GM21515 (cell line): ENCODE results near the gene MYL7.

Experiments
- ATAC-seq: cut with Tn5 transposase; IDR thresholded peaks from one replicate; pipeline ENCODE4 v1.9.1; 2021; ENCODE audit not compliant: unreplicated experiment

Gene MYL7

DNA sequence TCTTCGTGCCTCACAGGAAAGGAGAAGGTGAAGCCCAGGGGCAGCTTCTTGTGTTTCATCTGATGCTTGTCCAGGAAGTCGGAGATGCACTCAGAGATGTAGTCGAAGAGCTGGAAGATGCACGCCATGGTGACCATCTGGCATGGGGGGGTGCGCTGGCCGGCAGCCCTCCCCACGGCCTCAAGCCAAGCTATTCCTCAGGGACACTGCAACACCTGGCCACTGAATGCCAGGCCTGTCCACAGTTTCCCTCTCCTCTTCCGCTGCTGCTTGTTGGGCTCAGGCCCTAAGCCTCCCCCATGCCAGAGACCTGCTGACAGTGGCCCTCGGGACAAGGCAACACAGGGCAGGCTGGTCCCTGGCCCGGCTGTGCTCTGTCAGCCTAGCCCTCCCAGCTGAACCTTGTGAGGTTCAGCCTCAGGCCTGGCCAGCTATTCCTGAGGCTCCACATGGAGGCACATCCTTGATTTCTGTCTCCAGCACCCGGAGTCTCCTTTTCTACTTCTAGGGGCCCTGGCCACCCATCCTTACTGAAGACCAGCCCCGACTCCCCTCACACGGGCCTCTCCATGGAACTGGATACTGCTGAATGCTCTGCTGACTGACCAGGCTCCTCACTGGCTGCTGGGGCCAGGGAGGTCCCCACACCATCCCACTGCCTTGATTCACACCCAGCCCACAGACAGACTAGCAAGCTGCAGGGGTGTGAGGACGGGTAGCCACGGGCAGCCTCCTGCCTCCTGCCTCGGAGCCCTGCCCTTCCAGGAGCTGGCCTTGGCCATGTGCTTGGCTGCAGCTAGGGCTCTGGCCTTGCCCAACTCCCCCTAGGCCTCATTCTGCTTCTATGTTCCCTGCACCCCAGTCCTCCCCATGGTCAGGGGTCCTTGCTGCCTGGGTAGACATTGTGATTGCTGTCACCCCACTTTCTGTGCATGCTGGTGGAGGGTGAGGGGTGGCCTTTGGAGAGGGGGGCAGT is 10.1 kb upstream of the MYL7 start:
- no peak for ATAC-seq

DNA sequence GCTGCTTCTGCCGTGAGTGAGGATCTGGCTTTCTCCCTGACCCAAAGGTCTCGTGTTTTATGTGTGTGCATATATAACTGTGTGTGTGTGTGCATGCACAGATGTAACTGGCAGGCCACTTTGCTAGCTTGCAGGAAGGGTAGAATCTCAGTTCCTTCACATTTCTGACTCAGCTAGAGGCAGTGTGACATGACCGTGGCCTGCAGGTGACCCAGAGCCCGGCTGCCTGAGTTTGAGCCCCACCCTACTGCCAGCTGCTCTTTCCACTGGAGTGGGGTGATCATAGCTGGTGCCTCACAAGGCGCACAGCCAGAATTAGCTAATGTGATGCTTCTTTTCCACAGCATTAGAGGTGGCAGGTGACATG is 9.3 kb upstream of the MYL7 start:
- no peak for ATAC-seq

DNA sequence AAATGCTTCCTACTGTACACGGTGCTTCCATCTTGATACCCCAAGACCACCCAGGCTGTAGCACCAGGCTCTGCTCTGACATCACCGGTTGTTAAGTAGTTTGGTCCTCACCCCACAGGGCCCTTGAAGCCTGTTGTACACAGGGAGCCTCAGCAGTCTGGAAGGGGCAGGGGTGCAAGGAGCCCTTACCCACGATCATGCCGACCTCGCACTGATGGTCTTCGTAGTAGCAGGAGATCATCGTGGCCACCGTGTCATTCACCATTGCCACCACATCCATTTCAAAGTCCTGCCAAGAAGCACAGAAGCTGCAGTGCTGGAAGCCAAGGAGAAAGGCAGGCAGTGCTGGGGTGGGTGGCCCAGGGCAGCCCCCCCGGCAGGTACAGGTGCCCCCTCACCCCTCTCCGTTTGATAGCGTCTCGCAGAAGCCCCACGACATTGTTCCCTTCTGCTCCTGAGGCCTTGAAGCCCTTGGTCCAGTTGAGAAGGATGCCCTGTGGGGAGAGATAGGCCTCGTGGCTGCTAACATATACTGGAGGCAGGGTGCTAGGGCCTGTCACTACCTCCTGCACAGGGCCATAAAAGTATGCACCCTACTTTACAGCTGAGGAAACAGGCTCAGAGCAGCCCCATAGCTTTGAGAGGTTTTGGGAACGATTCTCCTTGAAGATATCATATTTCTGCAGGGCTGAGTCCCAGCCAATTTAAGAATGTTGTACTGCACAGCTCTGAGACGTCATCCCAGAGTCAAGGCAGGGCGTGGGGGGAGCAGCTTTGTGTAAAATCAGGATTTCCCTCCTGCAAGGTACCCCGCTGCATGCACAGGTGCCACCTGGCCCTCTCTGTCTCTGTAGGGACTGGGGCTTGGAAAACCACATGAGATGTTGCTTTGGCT is 8.7 kb upstream of the MYL7 start:
- no peak for ATAC-seq

DNA sequence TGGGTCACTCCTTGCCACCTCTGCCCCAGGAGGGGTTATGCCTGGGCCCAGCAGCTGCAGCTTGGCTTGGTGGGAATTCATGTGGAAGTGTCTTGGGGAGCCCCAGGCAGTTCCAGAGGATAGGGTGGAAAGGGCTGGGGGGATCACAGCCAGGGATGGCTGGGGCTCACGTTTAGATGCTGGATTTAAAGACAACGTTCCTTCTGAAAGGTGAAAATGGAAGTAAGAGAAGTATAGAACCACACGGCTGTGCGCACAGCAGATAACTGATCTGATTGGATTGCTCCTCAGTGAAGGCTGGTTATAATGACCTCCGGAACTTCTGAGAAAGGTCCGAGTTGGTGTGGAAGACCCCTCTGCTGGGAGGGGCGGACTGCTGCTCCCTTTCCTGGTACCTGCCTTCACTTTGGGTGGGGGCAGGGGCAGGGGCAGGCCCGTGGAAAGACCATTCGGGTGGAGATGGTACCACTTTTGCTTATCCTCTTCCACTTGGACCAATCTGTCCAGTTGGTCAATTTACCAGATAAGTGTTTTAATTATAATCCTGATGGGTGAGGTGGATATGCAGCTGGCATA is 7.9 kb upstream of the MYL7 start:
- ATAC-seq: no peak

DNA sequence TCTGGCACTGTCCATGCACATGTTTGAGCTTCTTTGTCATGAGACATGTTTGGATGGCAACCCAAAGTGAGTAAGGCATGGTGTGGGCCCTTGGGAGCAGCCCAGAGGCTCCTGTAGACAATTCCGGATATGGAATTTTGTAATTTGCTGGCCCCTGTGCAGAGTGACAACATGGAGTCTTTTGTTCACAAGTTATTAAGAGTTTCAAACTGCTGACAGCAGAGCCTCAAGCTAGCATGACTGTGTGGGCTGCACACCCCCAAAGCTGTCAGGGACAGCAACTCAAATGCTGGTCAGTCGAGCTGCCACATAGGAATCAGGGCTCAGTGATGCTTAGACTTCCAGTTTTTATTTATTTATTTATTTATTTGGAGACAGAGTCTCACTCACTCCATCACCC is 7.0 kb upstream of the MYL7 start:
- no peak for ATAC-seq

DNA sequence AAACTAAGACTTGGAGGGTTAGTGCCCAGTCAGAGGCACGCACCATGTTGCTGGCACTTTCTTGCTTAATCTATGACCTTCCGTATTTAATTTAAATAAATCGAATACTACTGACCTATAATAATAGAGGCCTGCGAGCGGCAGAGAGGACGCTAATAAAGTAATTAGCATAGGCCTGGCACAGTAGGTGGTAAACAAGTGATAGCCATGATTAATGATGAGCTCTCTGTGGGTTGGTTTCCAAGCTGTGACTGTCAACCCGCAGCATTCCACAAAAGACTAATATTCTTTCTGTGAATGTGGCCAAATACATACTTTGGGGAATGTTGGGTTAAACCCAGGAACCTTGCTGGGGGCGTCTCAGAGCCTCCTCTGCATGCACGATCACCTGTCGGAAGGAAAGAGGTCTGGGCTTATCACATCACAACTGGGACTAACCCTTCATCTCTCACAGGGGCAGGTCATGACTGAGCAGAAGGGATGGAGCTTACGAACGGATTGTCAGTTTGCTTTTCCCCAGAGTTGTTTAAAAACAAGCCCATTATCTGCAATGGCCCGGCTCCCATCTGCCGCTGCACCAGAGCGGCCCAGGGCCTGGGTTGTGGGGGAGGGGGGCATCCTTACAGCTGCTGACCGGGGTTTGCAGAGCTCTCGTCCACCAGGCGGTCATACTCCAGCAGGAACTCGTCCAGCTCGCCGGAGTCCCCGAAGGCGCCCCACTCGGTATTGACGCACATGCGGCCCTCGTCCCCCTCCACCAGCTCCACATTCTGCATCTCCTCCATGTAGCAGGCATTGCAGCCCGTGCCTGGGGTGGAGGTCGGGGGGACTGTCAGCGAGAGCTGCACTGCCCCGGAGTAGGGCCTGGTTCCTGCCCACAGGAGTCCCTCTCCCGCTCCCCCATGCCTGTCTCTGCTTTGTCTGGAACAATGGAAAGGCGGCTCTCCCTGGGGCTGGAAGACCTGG is 6.2 kb upstream of the MYL7 start:
- ATAC-seq: no peak

DNA sequence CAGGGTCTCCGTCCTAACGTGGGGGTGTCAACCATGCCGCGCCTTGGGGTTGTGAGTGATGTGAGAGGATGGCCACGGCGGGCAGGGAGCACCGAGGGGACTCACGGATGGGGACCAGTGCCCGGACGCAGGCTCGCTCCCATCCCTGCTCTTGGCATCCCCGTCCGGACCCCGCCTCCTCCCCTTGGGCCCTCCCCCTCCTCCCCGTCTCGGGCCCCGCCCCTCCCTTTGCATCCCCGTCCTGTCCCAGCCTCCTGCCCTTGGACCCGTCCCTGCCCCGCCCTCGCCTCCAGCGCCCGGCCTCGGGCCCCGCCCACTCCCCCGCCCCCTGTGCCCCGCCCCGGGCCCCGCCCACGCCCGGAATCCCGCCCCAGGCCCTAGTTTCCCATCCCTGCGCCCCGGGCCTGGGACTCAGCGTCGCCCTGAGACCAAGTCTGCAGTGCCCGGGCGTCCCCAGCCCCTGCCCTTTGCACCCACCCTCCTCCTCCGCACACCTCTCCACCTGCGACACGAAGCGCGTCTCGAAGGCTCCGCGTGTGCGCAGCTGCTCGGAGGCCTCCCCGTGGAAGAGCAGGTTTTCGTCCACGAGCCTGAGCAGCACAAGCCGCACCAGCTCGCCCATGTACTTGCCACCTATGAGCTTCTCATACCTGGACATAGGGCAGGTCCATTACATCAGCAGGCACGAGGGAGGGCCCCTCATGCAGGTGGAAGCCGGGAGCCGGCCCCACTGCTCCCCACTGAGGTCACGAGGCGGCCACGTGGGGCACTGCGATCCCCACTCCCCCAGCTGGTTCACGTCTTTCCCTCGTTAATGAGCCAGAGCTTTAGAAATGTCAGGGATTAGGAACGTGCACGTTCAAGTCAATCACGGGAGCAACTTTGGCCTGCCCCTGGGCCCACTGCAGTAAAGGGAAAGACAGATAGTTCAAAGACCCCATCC is 5.1 kb upstream of the MYL7 start:
- no peak for ATAC-seq

DNA sequence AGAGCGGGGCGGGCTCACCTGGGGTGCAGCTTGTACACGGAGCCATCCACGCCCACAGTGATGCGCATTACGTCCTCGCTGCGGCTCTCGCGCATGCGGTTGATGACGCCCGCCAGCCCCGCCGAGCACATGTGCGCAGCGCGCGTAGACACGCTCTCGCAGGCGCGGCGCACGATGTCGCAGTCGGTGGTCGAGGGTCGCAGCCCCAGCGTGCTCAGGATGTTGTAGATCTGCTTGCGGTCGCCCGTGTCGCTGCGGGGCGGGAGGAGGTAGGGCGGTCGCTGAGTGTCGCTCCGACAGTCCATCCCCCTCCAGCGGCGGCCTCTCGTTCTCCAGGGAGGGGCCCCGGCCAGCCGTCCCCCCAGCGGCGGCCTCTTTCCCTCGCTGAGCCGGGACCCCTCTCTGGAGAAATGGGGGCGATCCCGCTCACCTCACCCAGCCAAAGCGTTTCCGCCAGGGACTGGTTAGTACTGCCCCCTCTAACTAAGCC is 4.4 kb upstream of the MYL7 start:
- ATAC-seq: no peak

DNA sequence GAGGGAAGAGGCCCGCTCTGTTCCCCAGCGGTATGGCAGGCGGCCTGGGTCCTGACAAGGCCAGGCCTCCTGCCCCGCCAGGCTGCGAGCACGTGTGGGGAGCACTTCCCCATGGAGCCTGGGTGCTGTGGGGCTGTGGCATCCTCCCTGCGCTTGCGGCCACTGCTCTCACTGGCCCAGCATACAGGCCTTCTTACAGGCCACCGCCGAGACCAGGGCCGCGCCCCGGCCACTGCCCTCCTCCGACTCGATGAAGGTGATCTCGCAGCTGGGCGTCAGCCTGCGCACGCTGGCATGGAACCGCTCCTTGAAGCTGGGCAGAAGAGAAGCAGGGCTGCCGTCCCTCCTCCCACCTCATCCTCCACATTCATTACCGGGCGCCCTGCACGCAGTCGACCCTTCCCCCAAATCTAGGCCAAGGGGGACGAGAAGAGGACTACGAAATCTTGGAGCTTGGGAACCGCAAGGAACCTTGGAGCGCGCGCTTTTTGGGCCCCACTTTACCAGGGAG is 3.9 kb upstream of the MYL7 start:
- ATAC-seq: no peak

DNA sequence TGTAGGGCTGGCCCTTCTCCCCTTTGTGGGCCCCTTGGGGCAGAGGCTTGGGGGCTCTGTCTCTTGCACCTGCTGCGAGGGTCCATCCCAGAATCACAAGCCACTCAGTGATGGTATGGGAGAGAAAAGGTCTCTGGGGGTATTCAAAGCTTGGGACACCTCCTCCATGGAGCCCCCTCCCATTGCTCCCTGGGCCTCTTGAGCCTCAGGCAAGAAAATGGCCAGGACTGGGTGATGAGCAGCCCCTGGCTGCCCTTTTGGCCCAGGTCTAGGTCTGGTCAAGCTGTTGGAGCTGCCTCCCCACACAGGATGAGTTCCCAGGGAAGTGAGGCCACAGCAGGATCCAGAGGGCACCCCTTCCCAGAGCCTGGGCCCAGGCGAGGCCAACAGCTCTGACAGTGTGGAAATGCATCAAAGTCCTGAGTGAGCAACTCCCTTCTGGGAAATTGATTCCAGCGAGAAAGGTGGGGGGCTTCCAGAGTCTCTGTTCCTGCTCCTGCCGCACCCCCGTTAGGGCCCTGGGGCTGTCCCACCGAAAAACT is 3.4 kb upstream of the MYL7 start:
- no peak for ATAC-seq

DNA sequence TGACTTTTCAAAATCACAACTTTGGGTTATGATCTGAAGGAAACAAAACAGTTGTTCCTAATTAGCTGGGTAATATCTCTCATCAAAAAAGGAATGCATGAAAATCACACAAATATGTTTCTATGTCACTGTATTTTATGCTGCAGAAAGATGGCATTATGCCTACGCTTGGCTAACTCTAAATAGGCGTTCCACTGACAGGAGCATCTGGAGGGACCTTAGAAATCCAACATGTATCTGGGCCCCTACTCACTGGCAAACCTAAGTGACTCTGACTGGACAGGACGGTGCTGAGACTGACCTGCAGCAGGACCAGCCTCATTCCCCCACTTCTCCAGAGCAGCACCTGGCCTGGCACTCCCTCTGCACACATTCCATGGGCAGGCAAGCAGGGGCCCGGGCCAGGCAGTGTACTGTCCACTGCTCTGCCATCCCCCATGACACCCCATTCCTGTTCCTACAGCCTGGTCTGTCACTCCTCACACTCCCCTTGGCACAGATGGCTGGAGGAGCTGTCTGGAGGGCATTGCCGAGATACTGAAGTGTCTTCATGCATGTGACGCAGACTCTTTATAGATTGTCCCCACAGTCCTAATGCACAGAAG is 2.6 kb upstream of the MYL7 start:
- no peak for ATAC-seq

DNA sequence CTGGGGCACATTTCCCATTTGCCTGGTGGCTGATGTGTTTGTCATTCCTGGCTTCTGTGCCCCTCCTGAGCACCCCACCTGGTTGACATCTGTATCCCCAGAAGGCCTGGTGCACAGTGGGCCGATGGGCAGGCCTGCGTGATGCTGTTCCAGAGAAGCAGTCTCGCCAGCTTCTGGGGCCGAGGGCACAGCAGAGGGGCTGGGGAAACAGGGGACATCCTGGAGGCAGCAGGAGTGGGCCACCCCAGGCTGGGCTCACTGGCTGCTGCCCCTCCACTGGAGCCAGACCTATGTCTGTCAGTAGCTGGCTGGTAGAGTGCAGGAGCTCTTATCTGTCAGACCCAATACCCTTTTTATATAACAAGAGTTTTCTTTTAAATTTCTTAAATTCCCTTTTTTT is 896 bp upstream of the MYL7 start:
- no peak for ATAC-seq

DNA sequence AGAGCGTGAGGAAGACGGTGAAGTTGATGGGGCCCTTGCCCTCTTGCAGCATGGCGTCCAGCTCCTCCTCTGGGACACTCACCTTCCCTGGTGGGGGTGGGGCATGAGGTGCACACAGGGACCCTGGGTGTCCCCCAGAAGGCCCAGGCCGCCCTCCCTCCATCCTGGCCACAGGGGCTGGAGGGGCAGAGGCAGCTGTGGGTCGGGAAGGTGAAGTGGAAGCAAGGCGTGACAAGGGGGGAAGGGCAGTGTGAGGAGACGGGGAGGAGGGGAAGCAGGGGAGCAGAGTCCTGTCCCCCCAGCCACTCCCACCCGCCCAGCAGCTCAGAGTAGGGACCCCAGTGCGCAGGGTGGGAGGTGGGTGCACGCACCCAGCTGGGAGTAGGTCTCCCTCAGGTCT is 791 bp downstream of the MYL7 start:
- no peak for ATAC-seq

DNA sequence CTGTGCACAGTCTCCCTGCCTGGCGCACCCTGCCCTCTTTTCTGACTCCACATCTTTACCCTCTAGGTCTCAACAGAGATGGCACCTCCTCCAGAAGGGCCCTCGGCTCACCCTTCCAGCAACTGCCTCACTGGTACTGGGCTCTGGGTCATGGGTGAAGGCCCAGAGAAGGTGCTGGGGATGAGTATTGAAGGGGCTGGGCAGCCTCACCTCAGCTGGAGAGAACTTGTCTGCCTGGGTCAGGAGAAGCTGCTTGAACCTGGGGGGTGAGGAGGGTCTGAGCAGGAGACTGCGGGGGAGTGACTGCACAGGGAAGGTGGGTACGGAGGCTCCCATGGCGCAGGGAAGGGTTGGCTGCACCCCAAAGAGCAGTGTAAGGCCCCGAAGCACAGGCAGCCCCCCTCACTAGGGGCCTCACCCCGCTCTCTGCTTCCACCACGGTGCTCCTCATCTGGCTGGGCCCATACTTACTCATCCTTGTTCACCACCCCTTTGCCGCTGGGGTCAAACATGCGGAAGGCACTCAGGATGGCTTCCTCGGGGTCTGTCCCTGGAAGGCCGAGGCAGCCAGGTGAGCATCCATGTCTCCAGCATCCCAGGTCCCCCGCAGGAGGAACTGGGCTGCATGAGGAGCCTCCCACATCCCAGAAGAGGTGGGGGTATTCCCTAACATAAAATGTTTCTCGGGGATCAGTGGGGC is 1.7 kb downstream of the MYL7 start:
- no peak for ATAC-seq

DNA sequence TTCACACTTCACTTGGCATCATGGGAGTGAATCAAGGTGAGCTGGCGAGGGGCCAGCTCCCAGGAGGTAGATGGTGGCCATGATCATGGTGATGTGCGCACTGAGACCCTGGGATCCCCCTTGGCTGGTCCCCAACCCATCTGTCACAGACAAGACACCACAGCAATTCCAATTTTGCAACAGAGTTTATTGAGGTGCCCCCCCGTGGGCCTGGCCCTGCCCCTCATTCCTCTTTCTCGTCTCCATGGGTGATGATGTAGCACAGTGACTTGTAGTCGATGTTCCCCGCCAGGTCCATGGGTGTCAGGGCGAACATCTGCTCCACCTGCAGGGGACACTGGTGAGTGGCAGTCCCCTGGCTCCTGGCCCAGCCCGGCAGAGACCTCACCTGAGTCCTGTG is 2.4 kb downstream of the MYL7 start:
- no peak for ATAC-seq

DNA sequence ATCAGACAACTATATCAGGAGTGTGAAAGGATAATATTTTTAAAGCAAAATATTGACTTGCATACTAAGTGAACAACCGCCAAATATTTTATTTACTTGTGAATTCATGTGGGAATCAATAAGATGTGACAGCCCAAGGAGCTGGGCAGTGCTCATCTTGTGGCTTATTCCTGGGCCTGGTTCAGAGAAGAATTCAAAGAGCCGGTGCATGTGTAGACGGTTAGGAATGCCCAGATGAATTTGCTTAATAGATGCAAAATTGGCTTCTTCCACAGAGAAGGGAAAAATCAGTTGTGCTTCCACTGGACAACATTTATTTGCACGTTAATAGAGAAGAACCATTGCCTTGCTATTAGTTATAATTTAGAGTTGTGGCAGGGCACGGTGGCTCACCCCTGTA is 4.4 kb downstream of the MYL7 start:
- ATAC-seq: no peak

DNA sequence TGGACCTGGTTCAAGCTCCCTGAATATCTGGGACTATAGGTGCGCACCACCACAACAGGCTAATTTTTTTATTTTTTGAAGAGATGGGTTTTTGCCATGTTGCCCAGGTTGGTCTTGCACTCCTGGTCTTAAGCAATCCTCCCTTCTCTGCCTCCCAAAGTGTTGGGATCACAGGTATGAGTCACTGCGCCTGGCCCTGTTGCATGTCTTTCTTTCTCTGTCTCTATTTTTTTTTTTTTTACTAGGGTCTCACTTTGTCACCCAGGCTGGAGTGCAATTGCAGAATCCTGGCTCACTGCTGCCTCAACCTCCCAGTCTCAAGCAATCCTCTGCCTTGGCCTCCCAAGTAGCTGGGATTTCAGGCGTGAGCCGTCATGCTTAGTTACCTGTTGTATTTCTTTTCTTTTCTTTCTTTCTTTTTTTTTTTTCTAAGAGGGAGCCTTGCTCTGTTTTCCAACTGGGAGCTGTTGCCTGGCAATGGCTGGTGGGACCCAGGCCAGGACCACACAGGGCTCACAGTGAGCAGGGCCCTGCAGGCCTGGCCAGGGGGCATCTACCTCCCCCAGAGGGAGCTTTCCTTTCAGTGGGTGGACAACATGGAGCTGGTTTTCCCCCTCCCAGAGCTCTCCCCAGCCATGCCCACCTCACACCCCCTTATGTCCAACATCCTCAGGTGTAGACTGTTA is 6.0 kb downstream of the MYL7 start:
- ATAC-seq: no peak
